GM06990 (cell line): ENCODE measurements around the gene BAG5.
A peak's percentile ranks its signal among the peaks of the same experiment; 100 is the strongest.

ENCODE experiments used
- DNase-seq: peaks from one replicate; pipeline ENCODE4 v3.0.0-alpha.2; 2011; ENCODE audit not compliant: insufficient read length; ENCODE audit errors: extremely low read depth
- H3K27me3 ChIP-seq: replicated peaks from 2 replicates; pipeline ENCODE4 v1.6.0; 2011; ENCODE audit warnings: low read length; ENCODE audit not compliant: control insufficient read depth, insufficient read depth
- H3K36me3 ChIP-seq: 2 replicates; pipeline ENCODE4 v1.5.1; 2011; ENCODE audit warnings: low read length; ENCODE audit not compliant: control insufficient read depth, insufficient read depth
- H3K4me3 ChIP-seq: replicated peaks from 2 replicates; pipeline ENCODE4 v1.5.1; 2011; ENCODE audit warnings: low read depth, mild to moderate bottlenecking, control low read depth, low read length
- CTCF ChIP-seq: IDR thresholded peaks from 2 replicates; pipeline ENCODE4 v1.5.1; 2011; ENCODE audit warnings: low read length, control low read depth, mild to moderate bottlenecking, inconsistent platforms; ENCODE audit not compliant: insufficient read depth, poor library complexity, severe bottlenecking

BAG5 gene

GRCh38 chr14:103520269-103520656 is 42.2 kb downstream of the BAG5 start:
- H3K36me3 ChIP-seq: no peaks in the 10 kb centered on the region
- peak overlapping the region; percentile 29 for H3K4me3 ChIP-seq
- TF ChIP-seq CTCF: no peak
- DNase-seq: peak; percentile 48
- no peaks in the 10 kb centered on the region; the same call in 1 of the 2 replicates for H3K27me3 ChIP-seq

GRCh38 chr14:103519837-103520212 is 42.6 kb downstream of the BAG5 start:
- no peak for DNase-seq
- TF ChIP-seq CTCF: no peak
- H3K4me3 ChIP-seq: no peak overlapping the region
- H3K36me3 ChIP-seq: no peaks in the 10 kb centered on the region
- no peaks in the 10 kb centered on the region; the same call in 1 of the 2 replicates for H3K27me3 ChIP-seq

- Histone ChIP-seq H3K4me3 (no peak overlapping the region), H3K36me3 (no peaks in the 10 kb centered on the region), H3K27me3 (no peaks in the 10 kb centered on the region; the same call in 1 of the 2 replicates)
- DNase-seq: peak; percentile 18
- TF ChIP-seq CTCF: no peak
These were observed 43.2 kb downstream of the BAG5 start for GRCh38 chr14:103519043-103519836.

- no peaks in the 10 kb centered on the region for H3K36me3 ChIP-seq
- H3K4me3 ChIP-seq: no peak overlapping the region
- TF ChIP-seq CTCF: peak; percentile 93
- no peak for DNase-seq
- no peaks in the 10 kb centered on the region; the same call in 1 of the 2 replicates for H3K27me3 ChIP-seq
These were observed 43.9 kb downstream of the BAG5 start for GRCh38 chr14:103518422-103519042.

- TF ChIP-seq CTCF: no peak
- no peak for DNase-seq
These were observed 44.6 kb downstream of the BAG5 start for GRCh38 chr14:103517721-103518421.

More at GRCh38 chr14:103517721-103518421, 44.6 kb downstream of the BAG5 start:
- no peak overlapping the region for H3K4me3 ChIP-seq
- no peaks in the 10 kb centered on the region; the same call in 1 of the 2 replicates for H3K27me3 ChIP-seq
- H3K36me3 ChIP-seq: peaks cover 4% of the 10 kb centered on the region
